ENCODE data around the gene THSD4.

THSD4 gene

GRCh38 chr15:71290002-71290401 lies 174.7 kb downstream of the THSD4 start:
- no peak for DNase-seq (ENCODE audit: low spot score)
- Histone ChIP-seq H3K4me3 (no peak overlapping the region), H3K27ac (no peak overlapping the region)
- TF ChIP-seq CTCF (IDR thresholded peaks at IDR 0.05), result no peak

DNA sequence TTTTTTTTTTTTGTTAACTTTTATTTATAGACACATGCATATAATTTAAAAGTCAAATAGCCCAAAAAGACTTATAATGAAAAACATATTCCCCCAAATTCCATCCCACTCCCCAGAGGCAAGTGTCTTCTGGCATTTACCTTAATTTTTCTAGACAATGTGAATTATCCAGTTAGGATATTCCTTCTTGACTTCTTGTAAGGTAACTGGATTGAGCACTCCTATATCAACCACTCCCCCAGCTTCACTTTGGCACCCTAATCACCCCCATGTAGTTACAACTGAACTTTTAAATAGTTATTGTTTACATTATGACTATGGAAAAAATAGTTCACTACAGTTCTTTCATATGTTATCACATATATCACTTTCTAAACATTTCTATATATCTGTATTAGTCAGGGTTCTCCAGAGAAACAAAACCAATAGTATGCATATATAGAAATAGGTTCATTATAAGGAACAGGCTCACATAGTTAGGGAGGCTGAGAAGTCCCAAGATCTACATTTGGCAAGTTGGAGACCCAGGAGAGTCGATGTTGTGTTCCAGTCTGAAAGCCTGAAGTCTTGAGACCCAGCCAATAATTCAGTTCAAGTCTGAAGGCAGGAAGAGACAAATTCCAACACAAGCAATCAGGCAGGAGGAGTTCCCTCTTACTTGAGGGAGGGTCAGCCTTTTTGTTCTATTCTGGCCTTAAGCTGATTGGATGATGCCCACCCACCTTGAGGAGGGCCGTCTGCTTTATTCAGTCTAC lies 175.8 kb downstream of the THSD4 start:
- H3K27ac ChIP-seq, result no peak overlapping the region
- no peak for DNase-seq (ENCODE audit: low spot score)
- no peak overlapping the region for H3K4me3 ChIP-seq
- TF ChIP-seq CTCF (IDR thresholded peaks at IDR 0.05), result no peak

DNA sequence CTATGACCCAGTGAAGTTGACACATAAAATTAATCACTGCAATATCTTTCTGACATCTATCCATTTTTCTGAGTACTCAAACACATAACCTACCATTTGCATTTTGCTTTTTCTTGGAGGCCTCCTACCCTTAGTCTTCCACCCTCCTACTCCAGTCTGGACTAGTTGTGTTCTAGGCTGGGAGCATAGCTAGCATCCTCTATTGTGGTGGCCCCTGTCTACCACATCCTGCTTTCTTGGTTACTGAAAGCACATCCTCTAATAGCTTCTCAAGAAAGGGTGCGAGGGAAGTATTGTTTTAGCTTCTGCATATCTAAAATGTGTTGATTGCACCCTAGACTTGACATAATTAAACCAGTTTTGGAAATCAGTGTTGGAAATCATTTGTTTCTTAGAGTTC lies 176.5 kb downstream of the THSD4 start:
- H3K4me3 ChIP-seq, result no peak overlapping the region
- H3K27ac ChIP-seq, result no peak overlapping the region
- TF ChIP-seq CTCF (IDR thresholded peaks at IDR 0.05), result no peak
- no peak for DNase-seq (ENCODE audit: low spot score)

DNA sequence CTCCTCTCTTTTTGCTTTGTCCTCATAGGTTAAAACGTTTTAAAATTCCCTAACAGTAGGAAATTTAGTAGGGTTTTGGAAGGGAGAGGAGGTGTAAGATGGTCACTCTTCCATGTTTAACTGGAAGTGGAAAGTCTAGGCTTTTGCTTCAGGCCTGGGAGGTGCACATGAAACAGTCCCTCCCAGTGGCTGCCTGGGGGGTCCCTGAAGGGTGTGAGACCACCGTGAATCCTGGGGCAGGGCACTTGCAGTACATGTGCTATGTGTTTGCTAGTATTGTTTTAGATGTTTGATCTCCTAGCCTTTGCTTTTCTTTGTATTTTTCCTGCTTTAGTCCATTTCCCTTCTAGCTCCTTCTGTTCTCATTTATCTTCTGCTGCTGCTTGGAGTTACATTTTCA lies 178.5 kb downstream of the THSD4 start:
- Histone ChIP-seq H3K27ac (no peak overlapping the region), H3K4me3 (no peak overlapping the region)
- TF ChIP-seq CTCF (IDR thresholded peaks at IDR 0.05), result no peak
- no peak for DNase-seq (ENCODE audit: low spot score)

DNA sequence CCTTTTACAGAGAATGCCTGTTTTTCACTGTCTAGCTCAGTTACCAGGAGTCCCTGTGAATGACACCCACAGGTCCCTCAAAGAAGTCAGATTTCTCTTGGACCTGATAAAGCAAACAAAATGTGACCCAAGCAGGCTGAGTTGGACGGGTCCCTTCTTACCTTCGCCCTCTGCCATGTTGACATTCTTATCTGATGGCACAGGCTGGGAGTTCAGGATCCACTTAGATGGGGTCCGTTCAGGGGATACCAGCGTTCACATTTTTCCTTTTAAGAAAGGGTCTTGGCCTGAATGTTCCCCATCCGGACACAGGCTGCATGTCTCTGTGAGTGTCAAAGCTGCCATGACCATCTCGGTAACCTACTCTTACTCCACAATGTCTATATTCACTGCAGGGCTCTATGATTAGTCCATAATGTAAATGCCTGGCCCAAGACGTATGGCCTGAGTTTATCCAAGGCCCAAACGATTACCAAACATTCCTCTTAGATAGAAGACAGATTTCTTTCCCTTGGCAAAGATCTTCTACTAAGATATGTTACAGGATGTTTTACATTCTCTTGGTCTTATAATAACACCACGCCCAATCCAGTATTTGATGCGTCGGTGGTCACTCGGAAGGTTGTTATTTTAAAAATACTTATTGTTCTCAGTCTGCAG lies 179.1 kb downstream of the THSD4 start:
- no peak overlapping the region for H3K27ac ChIP-seq
- no peak overlapping the region for H3K4me3 ChIP-seq
- DNase-seq (ENCODE audit: low spot score), result no peak
- TF ChIP-seq CTCF (IDR thresholded peaks at IDR 0.05), result no peak

- Histone ChIP-seq H3K27ac (peak overlapping the region in 1 of 2 donors; percentile 44), H3K4me3 (no peak overlapping the region)
- TF ChIP-seq CTCF (IDR thresholded peaks at IDR 0.05), result no peak
- DNase-seq (ENCODE audit: low spot score), result no peak
These were observed 179.8 kb downstream of the THSD4 start for GRCh38 chr15:71294911-71295602.
